H1 (cell line): ENCODE results near the gene KRR1. TPM values are rescaled to one million over a fixed set of nuclear protein-coding genes. Genes with fewer than 3 reads are reported as not detected.

Source experiments
- CTCF ChIA-PET: fragments of 300-600 bp; sonication (Branson Sonifier 250); formaldehyde crosslinking; loops from one replicate; lab custom pipeline; 2021; ENCODE audit not compliant: partially characterized antibody; lab: Charles Lee
- POLR2A ChIA-PET: fragments of 300-600 bp; sonication (Branson Sonifier 250); formaldehyde crosslinking; loops from one replicate; lab custom pipeline; 2021; ENCODE audit warnings: inconsistent platforms; ENCODE audit not compliant: partially characterized antibody; lab: Charles Lee
- DNase-seq, 2 experiments: peaks; one replicate each; pipeline versions ENCODE4 v3.0.0 to v3.0.0-alpha.2; 2010 to 2022; ENCODE audit warnings: low spot score in 2 of 2, low read depth in 1 of 2, mixed read lengths in 1 of 2
- FAIRE-seq: peaks from 2 replicates; lab custom pipeline; 2011; peaks lifted over from hg19 to GRCh38; lab: Jason Lieb, UNC
- H2AFZ ChIP-seq: 2 replicates; pipeline ENCODE4 v1.8.1; 2012; ENCODE audit warnings: low read length, inconsistent platforms
- H2AK5ac ChIP-seq: 2 replicates; pipeline ENCODE4 v1.6.1; 2013; ENCODE audit warnings: low read depth, low read length
- H2BK120ac ChIP-seq: replicated peaks from 2 replicates; pipeline ENCODE3; 2013; ENCODE audit warnings: low read depth, low read length, inconsistent platforms
- H2BK12ac ChIP-seq: 2 replicates; pipeline ENCODE4 v1.6.1; 2013; ENCODE audit warnings: low read depth, low read length
- H2BK15ac ChIP-seq: 2 replicates; pipeline ENCODE4 v1.6.1; 2013; ENCODE audit warnings: low read length
- H2BK20ac ChIP-seq: 2 replicates; pipeline ENCODE4 v1.6.1; 2013; ENCODE audit warnings: low read length
- H2BK5ac ChIP-seq: 2 replicates; pipeline ENCODE4 v1.6.1; 2013; ENCODE audit warnings: low read depth, low read length
- H3K14ac ChIP-seq: 2 replicates; pipeline ENCODE4 v1.6.1; 2013; ENCODE audit warnings: inconsistent platforms; ENCODE audit not compliant: insufficient read length
- H3K18ac ChIP-seq: 2 replicates; pipeline ENCODE4 v1.6.1; 2013; ENCODE audit warnings: low read length; ENCODE audit errors: extremely low read depth
- H3K23ac ChIP-seq: 2 replicates; pipeline ENCODE4 v1.6.1; 2013; ENCODE audit warnings: inconsistent platforms; ENCODE audit not compliant: insufficient read length
- H3K23me2 ChIP-seq: 2 replicates; pipeline ENCODE4 v1.6.1; 2013; ENCODE audit warnings: low read depth, low read length
- H3K27ac ChIP-seq: 2 replicates; pipeline ENCODE4 v1.6.1; 2011; ENCODE audit warnings: low read depth, low read length, inconsistent platforms
- H3K27me3 ChIP-seq, 4 experiments: replicated peaks in 1 of 4; 1 replicate in 1 of 4; 2 replicates in 3 of 4; pipeline versions ENCODE4 v1.6.1 to v1.8.1; 2011 to 2013; ENCODE audit warnings: low read length in 3 of 4, mild to moderate bottlenecking in 3 of 4, inconsistent platforms in 2 of 4, mixed read lengths in 2 of 4, moderate library complexity in 1 of 4; ENCODE audit not compliant: control insufficient read depth in 3 of 4, insufficient read depth in 3 of 4; ENCODE audit errors: extremely low read depth in 1 of 4
- H3K36me3 ChIP-seq, 4 experiments: 2 replicates each; pipeline versions ENCODE4 v1.6.1 to v1.8.1; 2011 to 2013; ENCODE audit warnings: mild to moderate bottlenecking in 4 of 4, low read length in 3 of 4, moderate library complexity in 2 of 4, control low read depth in 1 of 4, inconsistent platforms in 1 of 4; ENCODE audit not compliant: insufficient read depth in 4 of 4, control insufficient read depth in 2 of 4
- H3K4ac ChIP-seq: replicated peaks from 2 replicates; pipeline ENCODE3; 2013; ENCODE audit warnings: low read length, low read depth, mixed read lengths, inconsistent platforms; ENCODE audit not compliant: insufficient read length
- H3K4me1 ChIP-seq, 4 experiments: replicated peaks in 1 of 4; 1 replicate in 1 of 4; 2 replicates in 3 of 4; pipeline versions ENCODE4 v1.6.1 to v1.8.1; 2011 to 2013; ENCODE audit warnings: low read length in 3 of 4, inconsistent platforms in 2 of 4, mixed read lengths in 1 of 4; ENCODE audit not compliant: insufficient read depth in 4 of 4, control insufficient read depth in 3 of 4
- H3K4me2 ChIP-seq, 2 experiments: 2 replicates each; pipeline versions ENCODE4 v1.6.1 to v1.8.1; 2011 to 2013; ENCODE audit warnings: low read depth in 2 of 2, low read length in 2 of 2, control low read depth in 1 of 2, inconsistent platforms in 1 of 2, mild to moderate bottlenecking in 1 of 2; ENCODE audit not compliant: insufficient read depth in 1 of 2
- H3K4me3 ChIP-seq, 4 experiments: fragments of 200-600, 300-600 bp in 1 of 4; sonication (generic), shearing (Covaris generic), sonication (Bioruptor Twin) in 1 of 4; 2 replicates each; pipeline versions ENCODE4 v1.5.1 to v1.8.1; 2011 to 2016; ENCODE audit warnings: low read length in 4 of 4, low read depth in 3 of 4, control low read depth in 2 of 4, inconsistent platforms in 2 of 4, mild to moderate bottlenecking in 2 of 4, mixed read lengths in 1 of 4, moderate library complexity in 1 of 4; ENCODE audit not compliant: insufficient read depth in 2 of 4; ENCODE audit errors: extremely low read depth in 1 of 4
- H3K56ac ChIP-seq: replicated peaks from 2 replicates; pipeline ENCODE3; 2013; ENCODE audit warnings: low read depth, mild to moderate bottlenecking, mixed read lengths, low read length, inconsistent platforms; ENCODE audit not compliant: insufficient read length
- H3K79me1 ChIP-seq: 2 replicates; pipeline ENCODE4 v1.6.1; 2013; ENCODE audit warnings: low read depth, low read length, control low read depth
- H3K79me2 ChIP-seq, 2 experiments: 2 replicates each; pipeline versions ENCODE4 v1.6.1 to v1.8.1; 2012 to 2013; ENCODE audit warnings: low read length in 2 of 2, mild to moderate bottlenecking in 2 of 2, inconsistent platforms in 1 of 2; ENCODE audit not compliant: insufficient read depth in 2 of 2, control insufficient read depth in 1 of 2
- H3K9ac ChIP-seq, 4 experiments: replicated peaks in 1 of 4; 1 replicate in 1 of 4; 2 replicates in 3 of 4; pipeline versions ENCODE4 v1.6.1 to v1.8.1; 2011 to 2013; ENCODE audit warnings: low read depth in 3 of 4, low read length in 3 of 4, control low read depth in 2 of 4, mild to moderate bottlenecking in 2 of 4, moderate library complexity in 2 of 4, inconsistent platforms in 1 of 4; ENCODE audit errors: extremely low read depth in 1 of 4
- H3K9me3 ChIP-seq, 2 experiments: 2 replicates each; pipeline versions ENCODE4 v1.6.1 to v1.8.1; 2012 to 2013; ENCODE audit warnings: mild to moderate bottlenecking in 2 of 2, moderate library complexity in 2 of 2, control low read depth in 1 of 2, inconsistent platforms in 1 of 2, low read depth in 1 of 2, low read length in 1 of 2, mixed read lengths in 1 of 2; ENCODE audit not compliant: insufficient read depth in 2 of 2
- H4K20me1 ChIP-seq, 2 experiments: replicated peaks in 1 of 2; 2 replicates each; pipeline versions ENCODE3 to v1.8.1; 2011 to 2013; ENCODE audit warnings: inconsistent platforms in 2 of 2, low read length in 2 of 2, mild to moderate bottlenecking in 1 of 2; ENCODE audit not compliant: insufficient read depth in 2 of 2, control insufficient read depth in 1 of 2
- H4K5ac ChIP-seq: 2 replicates; pipeline ENCODE4 v1.6.1; 2013; ENCODE audit warnings: low read length, low read depth, mixed read lengths, inconsistent platforms; ENCODE audit not compliant: insufficient read length
- H4K8ac ChIP-seq: 2 replicates; pipeline ENCODE4 v1.8.0; 2013; ENCODE audit warnings: mild to moderate bottlenecking, moderate library complexity, low read length, inconsistent platforms; ENCODE audit not compliant: insufficient read depth; ENCODE audit errors: extremely low read depth
- H4K91ac ChIP-seq: replicated peaks from 2 replicates; pipeline ENCODE3; 2013; ENCODE audit warnings: low read length, mixed read lengths, inconsistent platforms; ENCODE audit not compliant: insufficient read length
- RXRA ChIP-seq: IDR thresholded peaks from 2 replicates; pipeline ENCODE4 v1.6.1; 2011; ENCODE audit warnings: low read depth, mild to moderate bottlenecking, low read length, moderate library complexity; ENCODE audit not compliant: insufficient read depth
- WGBS, 2 experiments: shearing (Covaris generic) in 1 of 2; methylation state at CpG; one replicate each; pipeline versions ENCODE4 v1.1.6 to v1.1.7; 2013 to 2015; ENCODE audit warnings: low lambda C conversion rate in 2 of 2, mixed read lengths in 2 of 2, inconsistent platforms in 1 of 2, low coverage in 1 of 2, missing lambda C conversion rate in 1 of 2; ENCODE audit not compliant: insufficient replicate concordance in 2 of 2, insufficient coverage in 1 of 2, insufficient read length in 1 of 2; ENCODE audit errors: extremely low coverage in 1 of 2, missing lambda C conversion rate in 1 of 2; 5-methylcytosine and 5-hydroxymethylcytosine counted together
- polyA plus RNA-seq, 7 experiments: library from polyadenylated mRNA; depleted of rRNA in 3 of 7; stranded (reverse) in 5 of 7; unstranded in 2 of 7; fragments of >200 nt in 5 of 7; fragments of 200-250 nt in 2 of 7; gene quantifications; 1 replicate in 5 of 7; 2 replicates in 1 of 7; 4 replicates in 1 of 7; pipeline versions ENCODE4 v1.2.1 to v1.2.3, GENCODE V29; 2011 to 2013; ENCODE audit warnings: missing spikeins in 2 of 7, mixed read lengths in 2 of 7
- total RNA-seq: library from RNA; stranded (reverse); fragmentation: NEBNext Ultra II Directional; extraction: Animal tissue kit (Norgen Biotek cat#: 25700); gene quantifications from 2 replicates; pipeline ENCODE4 v1.2.1, GENCODE V29; 2021

KRR1 gene
- total and polyA plus RNA-seq, 2 of the 8 experiments (the other 6 are each of a cell fraction or from before 2014, with no cell fraction given), result 6.1 to 80.1 TPM

- H3K79me1 ChIP-seq, result no peaks in the 10 kb centered on the region
- H3K23ac ChIP-seq, result no peak overlapping the region
- H3K56ac ChIP-seq, result no peak overlapping the region
- WGBS, 2 experiments, result 84% methylated on average over 2 of the region's 2 CpGs; no CpG with 5 or more reads in 1 of the 2 experiments
- no peak overlapping the region for H2BK15ac ChIP-seq
- DNase-seq (no peak), FAIRE-seq (no peak)
- 0 out of 2 replicates have a peak overlapping the region, but pooled peaks have one; percentile 43 for H2BK20ac ChIP-seq
- H4K8ac ChIP-seq, result no peak overlapping the region
- no peaks in the 10 kb centered on the region for H3K9me3 ChIP-seq
- H3K4me2 ChIP-seq, result no peak overlapping the region
- no peak overlapping the region for H3K27ac ChIP-seq
- no peak for TF ChIP-seq RXRA
- no peak overlapping the region for H3K4me3 ChIP-seq
- ChIA-PET CTCF (interaction anchor here (1.1 to 4.3 kb wide), 4 partner anchors 10 to 32 kb away, joined by 3 to 33 read pairs (median 4); no protein-coding TSS in a partner anchor), POLR2A (no interaction called here)
- H4K20me1 ChIP-seq, result no peaks in the 10 kb centered on the region
- H3K9ac ChIP-seq, result no peak overlapping the region
- no peaks in the 10 kb centered on the region for H3K79me2 ChIP-seq
- H2BK120ac ChIP-seq, result no peak overlapping the region
- H2AK5ac ChIP-seq, result no peak overlapping the region
- no peak overlapping the region for H3K14ac ChIP-seq
- H2BK5ac ChIP-seq, result no peak overlapping the region
- no peaks in the 10 kb centered on the region for H3K23me2 ChIP-seq
- H3K4ac ChIP-seq, result no peak overlapping the region
- H3K27me3 ChIP-seq, result no peaks in the 10 kb centered on the region
- no peak overlapping the region for H2AFZ ChIP-seq
- H3K18ac ChIP-seq, result no peak overlapping the region
- no peak overlapping the region for H4K5ac ChIP-seq
- no peaks in the 10 kb centered on the region for H3K36me3 ChIP-seq
- H2BK12ac ChIP-seq, result no peak overlapping the region
- H3K4me1 ChIP-seq, result no peaks in the 10 kb centered on the region
- no peak overlapping the region for H4K91ac ChIP-seq
These were observed 37.3 kb downstream of the KRR1 start for GRCh38 chr12:75474116-75474515.
